Stomach (tissue), 9 donors: ENCODE data around the gene TTC28. TPM values are rescaled to one million over a fixed set of nuclear protein-coding genes. Genes with fewer than 3 reads are reported as not detected.

ENCODE experiments used
- DNase-seq, 2 donors: peaks; one replicate each; pipeline versions ENCODE4 v3.0.0 to v3.0.0-alpha.2; 2013 to 2019
- H3K27ac ChIP-seq, 5 donors: fragments of 200-600 bp in 4 of 5; sonication (generic) in 4 of 5; one replicate each; pipeline ENCODE4 v1.5.1; 2013 to 2019; ENCODE audit warnings: mild to moderate bottlenecking in 1 of 5, moderate library complexity in 1 of 5
- H3K27me3 ChIP-seq, 3 donors: fragments of 200-600 bp; sonication (generic); one replicate each; pipeline ENCODE4 v1.5.1; 2017 to 2019; ENCODE audit warnings: mixed run types in 1 of 3
- H3K36me3 ChIP-seq, 4 donors: fragments of 200-600 bp; sonication (generic); 1 replicate in 3 of 4; 2 replicates in 1 of 4; pipeline ENCODE4 v1.5.1; 2016 to 2019
- H3K4me1 ChIP-seq, 4 donors: fragments of 200-600 bp; sonication (generic); one replicate each; pipeline ENCODE4 v1.5.1; 2016 to 2019
- H3K4me3 ChIP-seq, 4 donors: fragments of 200-600 bp; sonication (generic) in 3 of 4; one replicate each; pipeline ENCODE4 v1.5.1; 2016 to 2019; ENCODE audit warnings: mild to moderate bottlenecking in 1 of 4
- H3K9me3 ChIP-seq, 4 donors: fragments of 200-600 bp; sonication (generic); one replicate each; pipeline ENCODE4 v1.5.1; 2016 to 2019
- EP300 ChIP-seq: sonication (generic); formaldehyde crosslinking; IDR thresholded peaks from one replicate; pipeline ENCODE4 v1.6.1; 2017; ENCODE audit warnings: antibody characterized with exemption
- POLR2A ChIP-seq, 4 donors: fragments of 450-650 bp; IDR thresholded peaks; one replicate each; pipeline ENCODE4 v1.6.1; 2016; ENCODE audit warnings: antibody characterized with exemption in 4 of 4, control low read depth in 2 of 4, mild to moderate bottlenecking in 1 of 4, moderate library complexity in 1 of 4
- POLR2AphosphoS5 ChIP-seq, 3 donors: sonication (generic); formaldehyde crosslinking; IDR thresholded peaks; one replicate each; pipeline ENCODE4 v1.6.1; 2016; ENCODE audit warnings: antibody characterized with exemption in 3 of 3
- WGBS, 5 donors: extraction: QIAGEN DNeasy Blood & Tissue Kit in 3 of 5; methylation state at CpG; one replicate each; pipeline versions ENCODE4 v1.1.5 to v1.1.7; 2013 to 2018; 5-methylcytosine and 5-hydroxymethylcytosine counted together
- intact Hi-C: fragments of 100-400 bp; cut with DNase I; formaldehyde crosslinking; loops from one replicate; pipeline ENCODE4 v1.15.1; 2023; ENCODE audit warnings: low total_unique reads
- polyA plus RNA-seq, 3 donors: library from polyadenylated mRNA; stranded (reverse); fragments of 200-250 nt; gene quantifications; one replicate each; pipeline ENCODE4 v1.2.3, GENCODE V29; 2013
- total RNA-seq, 5 donors: library from RNA; depleted of rRNA; stranded (reverse); fragments of >200 nt; gene quantifications; one replicate each; pipeline versions ENCODE4 v1.1.0 to v1.2.3, GENCODE V29; 2014 to 2016
- TF ChIP-seq, protein P1 (sequence below), 7 experiments: fragments of 450-650 bp in 4 of 7; fragments of 200-600 bp in 3 of 7; sonication (generic) in 3 of 7; IDR thresholded peaks; one replicate each; pipeline ENCODE4 v1.5.1; 2016 to 2019; ENCODE audit warnings: antibody characterized with exemption in 7 of 7, control low read depth in 2 of 7, mild to moderate bottlenecking in 1 of 7
- donor health status: healthy with polysubstance abuse.
- donor health status: Bipolar disorder and iron deficiency.
- donor health status: healthy.

Gene TTC28
- total and polyA plus RNA-seq, 8 donors, result 1.7 to 53.4 (median 24.6) TPM

DNA sequence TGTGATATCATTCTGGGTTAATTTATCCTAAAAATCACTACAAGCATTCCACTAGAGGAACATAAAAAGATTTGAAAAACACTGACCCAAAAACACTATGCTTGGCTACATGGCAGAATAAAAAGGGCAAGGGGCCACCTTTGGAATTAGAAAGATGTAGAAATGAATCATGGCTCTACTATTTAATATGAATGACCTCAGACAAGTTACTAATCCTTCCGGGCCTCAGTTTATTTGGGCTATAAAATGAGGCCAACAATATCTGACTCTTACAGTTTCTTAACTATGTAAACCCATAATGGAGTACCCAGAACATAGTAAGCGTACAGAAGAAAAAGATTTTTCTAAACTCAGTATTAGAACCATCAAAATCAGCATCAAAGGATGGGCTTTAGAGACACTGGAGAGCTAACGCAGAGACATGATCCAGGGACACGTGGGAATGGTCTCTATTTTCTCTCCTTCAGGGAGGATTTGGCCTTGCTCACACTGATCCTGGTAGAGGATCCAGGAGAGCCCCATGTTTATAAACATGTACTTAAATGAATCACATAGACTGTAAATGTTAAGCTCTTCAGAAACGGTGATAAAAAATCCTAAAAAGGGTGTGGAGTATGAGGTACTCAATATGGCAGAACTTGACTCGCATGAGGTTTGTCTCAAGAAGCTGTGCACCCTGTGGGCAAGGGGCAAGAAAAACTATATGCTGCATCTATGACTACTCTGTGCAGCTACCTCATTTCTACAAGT, 472.2 kb downstream of the TTC28 start:
- TF ChIP-seq, protein P1, sequence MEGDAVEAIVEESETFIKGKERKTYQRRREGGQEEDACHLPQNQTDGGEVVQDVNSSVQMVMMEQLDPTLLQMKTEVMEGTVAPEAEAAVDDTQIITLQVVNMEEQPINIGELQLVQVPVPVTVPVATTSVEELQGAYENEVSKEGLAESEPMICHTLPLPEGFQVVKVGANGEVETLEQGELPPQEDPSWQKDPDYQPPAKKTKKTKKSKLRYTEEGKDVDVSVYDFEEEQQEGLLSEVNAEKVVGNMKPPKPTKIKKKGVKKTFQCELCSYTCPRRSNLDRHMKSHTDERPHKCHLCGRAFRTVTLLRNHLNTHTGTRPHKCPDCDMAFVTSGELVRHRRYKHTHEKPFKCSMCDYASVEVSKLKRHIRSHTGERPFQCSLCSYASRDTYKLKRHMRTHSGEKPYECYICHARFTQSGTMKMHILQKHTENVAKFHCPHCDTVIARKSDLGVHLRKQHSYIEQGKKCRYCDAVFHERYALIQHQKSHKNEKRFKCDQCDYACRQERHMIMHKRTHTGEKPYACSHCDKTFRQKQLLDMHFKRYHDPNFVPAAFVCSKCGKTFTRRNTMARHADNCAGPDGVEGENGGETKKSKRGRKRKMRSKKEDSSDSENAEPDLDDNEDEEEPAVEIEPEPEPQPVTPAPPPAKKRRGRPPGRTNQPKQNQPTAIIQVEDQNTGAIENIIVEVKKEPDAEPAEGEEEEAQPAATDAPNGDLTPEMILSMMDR (IDR thresholded peaks at IDR 0.05), result no peak
- TF ChIP-seq EP300 (no peak), POLR2AphosphoS5 (IDR thresholded peaks at IDR 0.05) (no peak), POLR2A (IDR thresholded peaks at IDR 0.05) (no peak)
- no peaks in the 10 kb centered on the region for H3K9me3 ChIP-seq
- 69 to 85% (median 79%) methylated on average over 6 of the region's 6 CpGs for WGBS, 5 donors
- no peaks in the 10 kb centered on the region for H3K27me3 ChIP-seq
- H3K4me3 ChIP-seq, result no peak overlapping the region
- no peak overlapping the region for H3K27ac ChIP-seq
- H3K36me3 ChIP-seq, result no peaks in the 10 kb centered on the region
- DNase-seq, result no peak
- intact Hi-C loops, result no loop called here
- H3K4me1 ChIP-seq, result peaks cover 0 to 11% (median 3%) of the 10 kb centered on the region in 4 donors

DNA sequence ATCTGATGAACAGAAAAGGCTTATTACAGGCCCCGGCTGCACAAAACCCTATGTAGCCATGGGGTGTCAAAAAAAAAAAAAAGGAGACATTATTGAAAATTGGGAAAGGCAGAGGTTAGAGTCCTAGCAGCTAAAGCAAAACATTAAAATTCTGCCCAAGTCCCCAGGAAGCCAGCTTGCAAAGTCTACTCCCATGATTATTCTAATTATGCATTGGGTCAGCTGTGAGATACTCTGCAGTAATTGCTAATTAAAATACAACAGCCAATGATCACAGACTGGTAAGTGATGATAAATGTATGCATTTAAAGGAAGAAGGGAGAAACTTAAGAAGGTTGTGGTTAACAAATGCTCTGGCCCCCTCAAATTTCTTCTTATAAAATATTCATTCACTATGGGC, 473.7 kb downstream of the TTC28 start:
- Histone ChIP-seq H3K27me3 (no peaks in the 10 kb centered on the region), H3K9me3 (no peaks in the 10 kb centered on the region), H3K4me1 (peaks cover 0 to 11% (median 3%) of the 10 kb centered on the region in 4 donors), H3K36me3 (no peaks in the 10 kb centered on the region), H3K27ac (no peak overlapping the region), H3K4me3 (no peak overlapping the region)
- TF ChIP-seq POLR2A (IDR thresholded peaks at IDR 0.05), result no peak
- TF ChIP-seq, protein P1 (IDR thresholded peaks at IDR 0.05), result no peak
- DNase-seq, result no peak
- intact Hi-C loops, result no loop called here
- WGBS, 5 donors, result 90 to 100% (median 100%) methylated on average over 1 of the region's 1 CpG

DNA sequence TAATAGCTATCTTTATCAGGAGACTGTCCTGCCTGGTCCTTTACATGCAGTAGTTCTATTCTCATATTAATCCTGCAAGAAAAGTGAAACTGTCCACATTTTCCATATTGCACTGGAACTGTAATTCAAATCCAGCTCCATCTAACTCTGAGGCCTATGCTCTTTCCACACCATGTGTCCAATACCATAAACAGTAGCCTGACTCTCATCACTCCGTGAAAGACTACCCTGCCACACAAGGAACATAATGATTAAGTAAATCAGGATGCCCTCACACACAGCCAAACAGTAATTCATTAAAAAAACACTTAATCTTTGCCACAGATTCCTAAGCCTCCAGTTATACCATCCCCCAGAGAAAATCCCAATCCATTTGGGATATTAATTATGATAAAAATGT, 475.3 kb downstream of the TTC28 start:
- peaks cover 0 to 11% (median under 1%) of the 10 kb centered on the region in 4 donors for H3K4me1 ChIP-seq
- H3K27me3 ChIP-seq, result no peaks in the 10 kb centered on the region
- no peak overlapping the region for H3K27ac ChIP-seq
- no peak for DNase-seq
- H3K4me3 ChIP-seq, result no peak overlapping the region
- 72 to 82% (median 74%) methylated on average over 1 of the region's 1 CpG for WGBS, 5 donors
- TF ChIP-seq EP300 (no peak), POLR2AphosphoS5 (IDR thresholded peaks at IDR 0.05) (no peak), POLR2A (IDR thresholded peaks at IDR 0.05) (no peak)
- TF ChIP-seq, protein P1 (IDR thresholded peaks at IDR 0.05), result no peak
- intact Hi-C loops, result no loop called here
- H3K9me3 ChIP-seq, result no peaks in the 10 kb centered on the region
- H3K36me3 ChIP-seq, result no peaks in the 10 kb centered on the region

DNA sequence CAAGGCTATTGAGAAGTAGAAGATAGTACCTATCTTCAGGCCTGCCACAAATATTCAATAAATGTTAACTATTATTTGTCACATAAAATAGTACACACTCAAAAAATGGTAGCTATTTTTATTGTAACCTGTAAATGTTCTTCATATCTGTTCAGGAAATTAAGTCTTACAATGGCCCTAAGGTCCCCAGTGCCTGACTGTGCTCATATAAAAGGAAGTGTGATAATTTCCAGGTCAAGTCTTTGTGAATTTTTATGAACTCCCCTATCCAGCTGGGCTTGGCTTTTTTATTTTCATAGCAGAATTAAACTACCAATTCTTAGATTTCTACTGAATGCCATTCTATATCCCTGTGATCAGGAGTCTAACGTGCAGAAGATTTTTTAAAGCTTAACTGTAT, 476.4 kb downstream of the TTC28 start:
- 66 to 77% (median 71%) methylated on average over 1 of the region's 1 CpG for WGBS, 5 donors
- intact Hi-C loops, result no loop called here
- TF ChIP-seq, protein P1 (IDR thresholded peaks at IDR 0.05), result no peak
- TF ChIP-seq POLR2A (IDR thresholded peaks at IDR 0.05) (no peak), EP300 (no peak), POLR2AphosphoS5 (IDR thresholded peaks at IDR 0.05) (no peak)

More for the DNA sequence above, 476.4 kb downstream of the TTC28 start:
- Histone ChIP-seq H3K27me3 (no peaks in the 10 kb centered on the region), H3K36me3 (no peaks in the 10 kb centered on the region), H3K27ac (no peak overlapping the region), H3K4me1 (peaks cover 0 to 11% (median 0%) of the 10 kb centered on the region in 4 donors), H3K9me3 (no peaks in the 10 kb centered on the region), H3K4me3 (no peak overlapping the region)
- no peak for DNase-seq
